Left cardiac atrium (tissue), 4 donors: ENCODE results near the gene SNTN. TPM values are rescaled to one million over a fixed set of nuclear protein-coding genes. Genes with fewer than 3 reads are reported as not detected.

ENCODE experiments used
- ATAC-seq, 2 donors: fragments of 200-7000 bp; cut with Tn5 transposase; one replicate each; pipeline ENCODE4 v1.9.1; 2020; ENCODE audit warnings: mild to moderate bottlenecking in 2 of 2, moderate library complexity in 2 of 2
- DNase-seq: peaks from one replicate; pipeline ENCODE4 v3.0.0-alpha.2; 2020
- intact Hi-C, 2 donors: fragments of 100-400 bp; cut with DNase I; formaldehyde crosslinking; loops; one replicate each; pipeline versions ENCODE4 v1.14.1 to v1.15.1; 2022 to 2023
- total RNA-seq, 2 donors: library from RNA; stranded (reverse); fragmentation: NEBNext Ultra II Directional; extraction: Animal tissue kit (Norgen Biotek cat#: 25700); gene quantifications; one replicate each; pipeline ENCODE4 v1.2.1, GENCODE V29; 2021
- donor health status: DM: no; HTN: yes; CAD: no.
- donor health status: DM: no; HTN: yes; CAD: no; lungs with severe emphysema.
- donor health status: DM: yes; HTN: yes; CAD: no.
- donor health status: Dilated cardiomyopathy.

The SNTN gene
- total RNA-seq, 2 donors from 2014 or later: not detected

DNA sequence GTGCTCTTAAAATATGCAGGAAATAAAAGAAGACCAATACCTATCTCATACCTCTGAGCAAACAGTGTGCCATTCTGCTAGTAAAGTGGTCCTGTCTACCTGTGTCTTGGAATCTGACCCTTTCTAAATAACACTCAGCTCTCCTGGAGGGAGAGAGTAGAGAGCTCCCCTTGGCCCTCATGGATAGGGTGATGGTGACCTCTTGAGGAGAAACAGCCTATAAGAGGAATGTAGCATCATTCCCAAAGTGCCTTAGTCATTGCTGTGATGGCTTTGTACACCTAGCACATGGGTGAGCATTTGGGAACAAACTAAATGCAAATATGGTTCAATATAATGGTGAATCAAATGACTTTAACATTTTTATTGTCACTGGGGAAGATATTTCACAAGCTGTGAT lies 10.0 kb downstream of the SNTN start:
- intact Hi-C loops: no loop called here
- ATAC-seq (no peak), DNase-seq (no peak)

DNA sequence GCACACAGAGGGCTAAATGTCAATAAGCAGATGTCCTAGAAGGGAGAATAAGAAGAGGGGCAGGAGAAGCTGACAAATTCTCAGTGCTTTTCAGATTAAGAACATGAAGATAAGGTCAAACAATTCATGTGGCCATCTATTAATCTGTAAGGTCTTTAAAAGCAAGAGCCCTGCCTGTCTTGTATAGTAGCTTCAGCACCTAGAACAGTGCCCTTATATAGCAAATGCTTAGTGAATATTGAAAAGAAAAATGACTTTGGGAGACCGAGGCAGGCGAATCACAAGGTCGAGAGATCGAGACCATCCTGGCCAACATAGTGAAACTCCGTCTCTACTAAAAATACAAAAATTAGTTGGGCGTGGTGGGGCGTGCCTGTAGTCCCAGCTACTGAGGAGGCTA lies 18.1 kb downstream of the SNTN start:
- DNase-seq (no peak), ATAC-seq (no peak)
- intact Hi-C loops: no loop called here

DNA sequence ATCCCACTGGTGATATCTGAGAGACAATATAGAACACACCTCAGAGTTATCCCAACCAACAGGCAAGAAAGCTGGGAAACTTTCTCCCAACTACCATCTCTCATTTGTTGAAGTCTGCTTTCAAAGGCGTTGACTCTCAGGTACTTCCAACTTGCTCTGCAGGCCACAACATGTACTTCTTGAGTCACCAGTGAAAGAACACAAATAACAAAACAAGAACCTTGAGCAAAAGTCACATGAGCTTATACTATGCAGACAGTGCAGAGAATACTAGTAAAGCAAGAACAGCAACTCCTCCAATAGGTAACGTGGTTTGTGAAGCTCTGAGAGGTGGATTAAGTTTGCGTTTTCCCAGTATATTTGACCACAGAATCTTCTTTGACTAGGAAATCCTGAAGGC lies 20.6 kb downstream of the SNTN start:
- ATAC-seq (no peak), DNase-seq (no peak)
- intact Hi-C loops: no loop called here

- intact Hi-C loops: no loop called here
- ATAC-seq: no peak
- DNase-seq: no peak
Measured at GRCh38 chr3:63674586-63674985, 22.1 kb downstream of the SNTN start.

DNA sequence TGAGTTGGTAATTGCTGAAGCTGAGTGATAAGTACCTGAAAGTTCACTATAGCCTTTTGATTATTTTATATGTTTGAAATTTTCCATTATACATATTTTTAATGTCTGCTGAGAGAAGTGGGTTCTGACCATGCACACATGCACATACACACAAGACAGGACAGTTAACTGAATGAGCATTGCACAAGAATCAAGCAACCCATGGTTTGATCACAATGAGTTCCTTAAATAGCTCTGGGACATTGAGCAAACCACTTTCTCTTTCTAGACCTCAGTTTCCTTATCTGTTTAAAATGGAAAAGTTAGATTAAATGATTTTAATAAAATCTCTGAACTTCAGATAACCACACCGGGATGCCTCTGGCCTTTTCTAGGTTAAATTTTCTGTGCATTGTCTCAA lies 26.7 kb downstream of the SNTN start:
- DNase-seq (no peak), ATAC-seq (no peak)
- intact Hi-C loops: no loop called here

DNA sequence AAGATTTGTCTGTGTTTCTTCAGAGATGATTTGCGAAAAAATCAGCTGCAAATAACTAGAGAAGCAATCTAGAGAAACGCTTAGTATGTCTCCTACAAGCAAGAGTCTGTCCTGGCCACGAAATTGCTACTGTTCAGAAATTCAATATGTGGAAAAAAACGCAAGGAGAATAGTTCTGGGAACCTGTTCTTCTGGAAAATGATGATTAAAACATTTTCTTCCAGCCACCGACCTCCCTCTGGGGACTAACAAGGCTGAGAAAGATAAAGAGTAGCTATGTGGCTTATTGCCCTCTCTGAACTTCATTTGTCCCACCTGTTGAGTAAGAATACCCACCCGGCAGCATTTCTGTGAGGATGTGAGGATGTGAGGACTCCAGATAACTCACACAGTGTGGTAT lies 31.6 kb downstream of the SNTN start:
- ATAC-seq (no peak), DNase-seq (no peak)
- intact Hi-C loops: no loop called here

DNA sequence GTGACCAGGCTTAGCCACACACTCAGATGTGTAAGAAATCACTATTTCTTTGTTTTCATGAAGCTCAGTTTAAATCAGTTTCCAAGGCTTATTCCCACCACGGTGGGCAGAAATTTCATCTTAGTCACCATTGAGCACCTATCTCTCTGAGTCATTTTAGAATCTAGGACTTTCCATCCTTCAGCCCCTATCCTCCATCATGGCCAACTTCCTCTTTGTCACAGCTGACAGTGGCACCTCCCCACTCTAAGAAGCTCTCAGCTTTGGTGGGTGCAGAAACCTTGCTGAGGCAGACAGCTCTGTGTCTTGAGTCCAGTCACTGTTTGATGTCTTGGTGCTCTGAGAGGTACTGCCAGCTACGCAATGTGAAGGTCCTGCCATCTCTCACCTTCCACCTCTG lies 32.9 kb downstream of the SNTN start:
- ATAC-seq: no peak
- intact Hi-C loops: no loop called here

GRCh38 chr3:63687278-63688225 lies 35.1 kb downstream of the SNTN start:
- ATAC-seq: no peak
- intact Hi-C loops: no loop called here
- DNase-seq: no peak

More for the DNA sequence above, 32.9 kb downstream of the SNTN start:
- DNase-seq: no peak

DNA sequence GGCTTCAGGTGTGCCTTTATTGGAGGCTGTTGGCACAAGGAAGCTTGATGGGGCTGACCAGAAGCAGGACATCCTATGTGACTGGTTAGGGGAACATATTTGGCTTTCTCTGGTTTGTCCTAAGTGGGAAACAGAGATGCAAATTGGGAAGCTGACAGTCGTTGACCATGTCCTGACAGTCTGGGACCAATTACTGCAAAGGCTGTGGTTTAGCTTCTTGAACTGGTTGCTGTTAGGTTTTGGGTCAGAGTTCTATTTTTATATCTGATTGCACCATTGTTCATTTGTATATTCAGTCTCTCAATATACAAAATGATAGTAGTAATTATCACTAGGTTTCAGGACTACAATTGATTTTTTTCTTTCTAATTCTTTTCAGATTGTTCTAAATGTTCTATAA lies 36.8 kb downstream of the SNTN start:
- ATAC-seq (no peak), DNase-seq (no peak)
- intact Hi-C loops: no loop called here

DNA sequence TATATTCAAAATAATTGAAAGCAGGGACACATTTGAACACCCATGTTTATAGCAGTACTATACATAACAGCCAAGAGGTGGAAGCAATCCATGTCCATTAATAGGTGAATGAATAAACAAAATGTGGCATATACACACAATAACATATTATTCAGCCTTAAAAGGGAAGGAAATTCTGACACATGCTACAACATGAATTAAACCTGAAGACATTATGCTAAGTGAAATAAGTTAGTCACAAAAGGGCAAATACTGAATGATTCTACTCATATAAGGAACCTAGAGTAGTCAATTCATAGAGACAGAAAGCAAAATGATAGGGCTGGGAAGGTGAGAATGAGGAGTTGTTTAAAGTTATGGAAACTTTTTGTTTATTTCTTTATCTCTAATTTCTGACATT lies 40.9 kb downstream of the SNTN start:
- ATAC-seq (no peak), DNase-seq (no peak)
- intact Hi-C loops: no loop called here

DNA sequence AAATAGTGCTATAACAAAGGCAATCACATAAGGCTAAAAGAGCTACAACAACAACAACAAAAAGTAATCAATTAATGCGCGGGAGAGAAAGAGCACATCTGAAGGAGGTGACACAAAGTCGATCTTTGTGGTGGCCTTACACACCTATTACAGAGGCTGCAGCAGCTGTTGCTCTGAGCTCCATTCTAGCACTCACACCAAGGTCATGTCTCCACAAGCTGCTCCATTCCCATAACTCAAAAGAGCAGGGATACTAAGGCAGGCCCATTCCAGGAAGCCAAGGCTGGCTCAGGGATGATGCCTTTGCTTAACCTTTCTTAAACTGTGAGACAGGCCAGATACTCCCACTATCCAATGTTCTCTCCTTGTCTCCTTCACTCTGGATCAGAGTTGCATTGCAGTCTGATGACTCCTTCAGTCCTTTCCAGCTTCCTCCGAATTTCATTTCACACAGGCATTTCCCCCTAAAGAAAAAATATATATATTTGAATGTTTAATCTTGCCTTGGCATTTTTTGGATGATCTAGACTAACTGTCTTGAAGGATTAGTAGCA lies 52.7 kb downstream of the SNTN start:
- DNase-seq (no peak), ATAC-seq (no peak)
- intact Hi-C loops: no loop called here

GRCh38 chr3:63706321-63707085 lies 54.0 kb downstream of the SNTN start:
- intact Hi-C loops: no loop called here
- DNase-seq (no peak), ATAC-seq (peak in 1 of 2 donors; percentile 43)

- intact Hi-C loops: no loop called here
- DNase-seq (no peak), ATAC-seq (peak in 1 of 2 donors; percentile 57)
Measured at GRCh38 chr3:63707731-63708130, 55.3 kb downstream of the SNTN start.

DNA sequence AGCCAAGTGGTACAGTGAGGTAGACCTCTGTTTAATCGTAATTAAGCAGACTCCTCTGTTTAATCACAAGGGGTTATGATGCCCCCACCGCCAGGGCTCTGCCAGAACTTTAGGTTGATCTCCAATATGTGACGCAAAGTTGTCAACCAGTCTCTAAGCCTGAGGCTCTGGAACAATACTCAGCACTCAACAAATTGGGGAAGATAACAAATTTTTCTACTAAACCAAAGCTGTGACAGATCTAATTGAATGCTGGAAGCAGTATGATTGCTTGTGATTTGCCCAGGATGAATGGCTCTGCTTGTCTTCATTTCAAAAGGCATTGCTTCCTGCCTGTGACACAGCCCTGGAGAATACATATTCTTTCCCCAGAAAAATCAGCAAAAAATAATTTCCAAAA lies 57.1 kb downstream of the SNTN start:
- intact Hi-C loops: no loop called here
- no peak for ATAC-seq

More for the DNA sequence above, 57.1 kb downstream of the SNTN start:
- no peak for DNase-seq

Other genes with a start within 250 kb of the SNTN start
- gene C3orf49, start 166.6 kb downstream of the SNTN start, total RNA-seq: not detected
- 10 to 100 TPM; 65.9 to 72.0 TPM for gene THOC7, start 211.1 kb downstream of the SNTN start, total RNA-seq
- gene ATXN7, start 211.2 kb downstream of the SNTN start, total RNA-seq: 10 to 100 TPM; 13.0 to 22.2 TPM